Measurements from ENCODE around the gene AGK.

The AGK gene

GRCh38 chr7:141691540-141691939 lies 140.3 kb downstream of the AGK start:
- DNase-seq (ENCODE audit: low read depth, low spot score): no peak
- H3K4me3 ChIP-seq (ENCODE audit: low read depth, low read length): no peak overlapping the region
- in situ Hi-C loops (cut with HindIII; ENCODE audit: low sequenced_read_pairs): no loop called here
- no peak for TF ChIP-seq CTCF (IDR thresholded peaks at IDR 0.05; ENCODE audit: low read depth, low read length)

GRCh38 chr7:141691961-141692360 lies 140.8 kb downstream of the AGK start:
- DNase-seq (ENCODE audit: low read depth, low spot score): no peak
- TF ChIP-seq CTCF (IDR thresholded peaks at IDR 0.05; ENCODE audit: low read depth, low read length): no peak
- in situ Hi-C loops (cut with HindIII; ENCODE audit: low sequenced_read_pairs): no loop called here
- H3K4me3 ChIP-seq (ENCODE audit: low read depth, low read length): no peak overlapping the region

GRCh38 chr7:141693082-141693481 lies 141.9 kb downstream of the AGK start:
- no peak for TF ChIP-seq CTCF (IDR thresholded peaks at IDR 0.05; ENCODE audit: low read depth, low read length)
- no peak for DNase-seq (ENCODE audit: low read depth, low spot score)
- H3K4me3 ChIP-seq (ENCODE audit: low read depth, low read length): no peak overlapping the region
- in situ Hi-C loops (cut with HindIII; ENCODE audit: low sequenced_read_pairs): no loop called here

GRCh38 chr7:141695803-141696289 lies 144.6 kb downstream of the AGK start:
- H3K4me3 ChIP-seq (ENCODE audit: low read depth, low read length): no peak overlapping the region
- TF ChIP-seq CTCF (IDR thresholded peaks at IDR 0.05; ENCODE audit: low read depth, low read length): no peak
- in situ Hi-C loops (cut with HindIII; ENCODE audit: low sequenced_read_pairs): no loop called here
- no peak for DNase-seq (ENCODE audit: low read depth, low spot score)

- DNase-seq (ENCODE audit: low read depth, low spot score): no peak
- in situ Hi-C loops (cut with HindIII; ENCODE audit: low sequenced_read_pairs): no loop called here
- TF ChIP-seq CTCF (IDR thresholded peaks at IDR 0.05; ENCODE audit: low read depth, low read length): no peak
- no peak overlapping the region for H3K4me3 ChIP-seq (ENCODE audit: low read depth, low read length)
Measured at GRCh38 chr7:141696348-141696747, 145.1 kb downstream of the AGK start.

GRCh38 chr7:141697211-141697871 lies 146.1 kb downstream of the AGK start:
- in situ Hi-C loops (cut with HindIII; ENCODE audit: low sequenced_read_pairs): no loop called here
- no peak for TF ChIP-seq CTCF (IDR thresholded peaks at IDR 0.05; ENCODE audit: low read depth, low read length)
- H3K4me3 ChIP-seq (ENCODE audit: low read depth, low read length): no peak overlapping the region
- DNase-seq (ENCODE audit: low read depth, low spot score): peak; percentile 76

Data from astrocyte of the spinal cord (primary cell).